Stimulated activated CD4-positive, alpha-beta T cell treated with anti-CD3 and anti-CD28 coated beads, Interleukin-15, amount 100 ng/mL, for 24 hours (primary cell): ENCODE data around the gene MBD3L2B.
A peak's percentile ranks its signal among the peaks of the same experiment; 100 is the strongest.

ENCODE experiments used
- DNase-seq: peaks from one replicate; pipeline ENCODE4 v3.0.0-alpha.2; 2020

The MBD3L2B gene

GRCh38 chr19:7010722-7011593, 10.3 kb downstream of the MBD3L2B start:
- peak; percentile 46 for DNase-seq

- DNase-seq = no peak
Measured at GRCh38 chr19:7007859-7008258, 13.4 kb downstream of the MBD3L2B start.

GRCh38 chr19:7006135-7006704, 15.0 kb downstream of the MBD3L2B start:
- no peak for DNase-seq

- DNase-seq = no peak
Measured at GRCh38 chr19:7004313-7004931, 16.8 kb downstream of the MBD3L2B start.

- no peak for DNase-seq
Measured at GRCh38 chr19:7000816-7001215, 20.4 kb downstream of the MBD3L2B start.

DNA sequence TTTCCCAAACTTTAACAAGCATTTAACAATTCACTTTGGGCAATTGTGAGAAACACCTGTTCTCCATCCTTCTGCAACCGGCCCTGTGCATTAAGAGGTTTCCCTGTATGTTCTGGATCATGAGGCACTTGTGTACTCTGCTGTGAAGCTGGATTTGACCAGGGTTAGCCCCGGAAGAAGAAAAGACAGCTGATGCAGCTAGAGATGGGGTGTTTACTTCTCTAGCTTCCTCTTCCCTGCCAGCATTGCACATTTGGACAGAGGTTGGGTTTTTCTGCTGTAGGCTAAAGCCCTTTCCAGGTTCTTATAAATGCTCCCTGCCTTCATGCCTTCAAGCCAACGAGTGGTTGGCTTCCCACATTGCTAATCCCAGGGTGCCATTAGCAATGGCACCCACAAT, 20.9 kb downstream of the MBD3L2B start:
- DNase-seq = no peak

DNA sequence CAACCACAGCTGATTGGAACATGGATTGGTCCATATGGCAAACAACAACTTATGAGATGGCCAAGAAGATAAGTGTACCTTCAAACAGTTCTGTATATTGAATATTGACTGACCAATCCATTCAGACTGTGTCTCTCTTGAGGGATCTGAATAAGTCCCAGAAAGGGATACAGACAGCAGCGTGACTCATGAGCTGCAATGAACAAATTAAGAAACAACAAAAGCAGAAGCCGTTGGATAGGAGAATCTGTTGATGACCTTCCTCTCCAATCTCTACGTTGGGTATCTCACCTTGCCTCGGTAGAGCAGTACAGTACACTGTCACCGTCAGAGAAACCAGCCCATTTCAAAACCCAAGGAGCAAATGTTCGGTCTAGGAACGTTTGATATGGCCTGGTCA, 21.3 kb downstream of the MBD3L2B start:
- DNase-seq = no peak

DNA sequence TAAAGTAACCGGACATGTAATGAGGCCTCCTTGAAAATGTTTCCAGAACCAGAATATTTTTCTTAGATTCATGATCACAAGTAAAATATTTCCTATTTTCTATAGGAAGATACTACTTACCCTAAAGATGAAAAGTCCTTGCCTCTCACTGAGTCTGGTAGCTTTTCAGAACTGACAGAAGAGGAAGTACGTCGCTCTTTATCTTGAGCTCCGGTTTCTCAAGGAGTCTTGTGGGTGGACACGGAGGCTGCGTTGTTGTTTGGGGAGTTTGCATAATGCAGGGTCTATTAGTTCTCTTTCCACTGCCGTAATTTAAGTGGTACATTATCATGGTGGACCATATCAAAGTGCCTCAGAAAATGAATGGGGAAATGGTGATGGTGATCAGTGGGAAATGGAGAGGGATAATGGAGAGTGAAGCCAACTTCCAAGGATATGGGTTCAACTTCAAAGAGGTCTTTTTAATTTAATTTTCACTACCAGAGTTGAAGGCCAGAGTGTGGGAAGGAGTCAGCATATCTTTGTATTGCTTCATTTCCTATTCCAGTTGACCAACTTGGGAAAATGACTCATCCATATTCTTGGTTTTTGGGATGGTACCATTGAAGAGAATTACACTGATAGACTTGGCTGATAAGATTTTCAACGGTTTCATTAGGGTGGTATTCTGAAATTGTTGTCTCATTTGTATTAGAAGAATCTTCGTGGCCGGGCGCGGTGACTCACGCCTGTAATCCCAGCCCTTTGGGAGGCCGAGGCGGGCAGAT, 23.4 kb downstream of the MBD3L2B start:
- no peak for DNase-seq

GRCh38 chr19:6996810-6997209, 24.4 kb downstream of the MBD3L2B start:
- no peak for DNase-seq

DNA sequence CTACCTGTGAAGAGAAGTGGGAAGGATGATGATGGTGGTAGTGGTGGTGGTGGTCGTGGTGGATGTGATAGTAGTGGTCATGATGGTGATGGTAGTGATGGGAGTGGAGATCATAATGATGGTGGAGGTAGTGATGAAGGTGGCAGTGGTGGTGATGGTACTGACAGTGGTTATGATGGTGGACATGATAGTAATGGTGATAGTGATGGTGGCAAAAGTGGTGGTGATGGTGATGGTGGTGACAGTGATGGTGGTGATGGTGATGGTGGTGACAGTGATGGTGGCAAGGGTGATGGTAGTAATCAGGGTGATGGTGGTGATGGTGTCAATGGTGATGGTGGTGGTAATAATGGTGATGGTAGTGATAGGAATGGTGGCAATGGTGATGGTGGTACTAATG, 26.2 kb downstream of the MBD3L2B start:
- DNase-seq = no peak

DNA sequence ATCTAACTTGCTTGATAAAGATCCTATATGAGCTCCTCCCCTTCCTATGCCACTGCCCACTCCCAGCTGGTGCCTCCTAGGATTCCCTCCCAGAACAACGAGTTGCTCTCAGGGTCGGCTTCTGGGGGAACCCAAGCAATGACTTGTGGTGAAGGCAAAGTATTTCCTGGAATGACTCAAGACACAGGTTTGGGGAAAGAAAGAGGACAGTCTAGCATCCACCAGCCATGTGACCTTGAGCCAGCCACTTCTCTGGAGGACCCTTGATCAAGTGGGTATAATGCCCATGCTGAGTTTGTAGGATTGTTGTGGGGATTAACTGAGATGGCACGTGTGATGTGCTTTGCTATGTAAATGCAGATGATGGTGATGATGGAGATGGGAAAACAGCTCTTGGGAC, 33.0 kb downstream of the MBD3L2B start:
- no peak for DNase-seq

- DNase-seq = no peak
Measured at GRCh38 chr19:6987850-6988249, 33.4 kb downstream of the MBD3L2B start.

DNA sequence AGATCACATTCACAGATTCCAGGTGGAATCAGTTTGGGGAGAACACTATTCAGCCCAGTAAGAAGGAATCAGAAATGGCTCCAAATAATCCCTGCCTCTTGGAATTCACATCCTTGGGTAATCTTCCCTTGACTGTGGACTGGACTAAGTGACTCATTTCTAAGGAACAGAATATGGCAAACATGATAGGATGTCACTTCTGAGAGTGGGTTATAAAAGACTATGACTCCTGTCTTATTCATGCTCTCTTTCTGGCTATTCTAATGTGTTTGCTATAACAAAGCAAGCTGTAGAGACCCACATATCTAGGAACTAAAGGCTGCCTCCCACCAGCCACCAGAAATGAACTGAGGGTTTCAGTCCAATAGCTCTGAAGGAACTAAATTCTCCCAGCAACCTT, 37.8 kb downstream of the MBD3L2B start:
- no peak for DNase-seq

- peak; percentile 47 for DNase-seq
Measured at GRCh38 chr19:6979399-6979798, 41.8 kb downstream of the MBD3L2B start.

DNA sequence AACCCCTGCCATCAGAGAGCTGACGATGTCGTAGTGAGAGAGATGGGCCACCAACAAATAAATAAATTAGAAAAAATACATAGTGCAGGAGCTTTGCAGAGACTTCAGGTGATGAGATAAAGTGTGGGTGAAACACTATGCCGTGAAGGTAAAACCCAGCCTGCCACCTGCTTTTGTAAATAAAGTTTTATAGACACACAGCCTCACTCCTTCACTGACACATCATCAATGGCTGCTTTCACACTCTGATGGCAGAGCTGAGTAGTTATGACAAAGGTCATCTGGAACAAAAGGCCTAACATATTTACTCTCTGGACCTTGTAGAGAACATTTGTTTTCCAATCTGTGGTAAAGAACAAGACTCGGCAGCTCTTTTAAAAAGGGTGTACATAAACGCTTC, 45.0 kb downstream of the MBD3L2B start:
- no peak for DNase-seq

DNA sequence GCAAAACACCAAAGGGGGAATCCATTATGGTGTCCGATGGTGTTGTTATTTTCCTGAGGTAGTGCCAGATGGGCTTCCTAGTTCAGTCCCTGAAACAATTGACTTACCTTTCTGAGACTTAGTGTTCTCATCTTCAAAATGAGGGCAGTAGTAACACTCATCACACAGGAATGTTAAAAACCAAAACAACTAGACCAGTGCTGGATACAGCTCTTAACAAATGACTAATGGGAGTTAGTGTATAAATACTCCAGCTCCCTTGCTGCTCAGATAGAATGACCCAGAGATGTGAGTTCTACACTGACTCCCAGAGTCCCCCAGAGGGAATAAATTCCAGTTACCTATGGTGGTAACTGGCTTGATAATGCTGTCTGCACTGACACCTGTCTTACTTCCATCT, 49.9 kb downstream of the MBD3L2B start:
- no peak for DNase-seq

GRCh38 chr19:6970443-6970842, 50.8 kb downstream of the MBD3L2B start:
- DNase-seq = no peak

- no peak for DNase-seq
Measured at GRCh38 chr19:6970021-6970420, 51.2 kb downstream of the MBD3L2B start.

- DNase-seq = no peak
Measured at GRCh38 chr19:6969490-6969889, 51.7 kb downstream of the MBD3L2B start.
